IMR-90 (cell line): ENCODE data around the gene SNTG2. TPM values are rescaled to one million over a fixed set of nuclear protein-coding genes. Genes with fewer than 3 reads are reported as not detected.

Experiments used
- ATAC-seq: fragments of 200-7000 bp; cut with Tn5 transposase; 2 replicates; pipeline ENCODE4 v1.9.1; 2020; ENCODE audit warnings: low read depth, mild to moderate bottlenecking, moderate library complexity
- BruUV-seq: library from RNA; stranded (reverse); fragments of 400-500 nt; replicated peaks from 2 replicates; lab custom pipeline; 2021; lab: Mats Ljungman, UMichigan
- CTCF ChIA-PET: fragments of 300-600 bp; formaldehyde crosslinking; extraction: SDS; loops from one replicate; lab custom pipeline; 2021; ENCODE audit warnings: antibody characterized with exemption; lab: Yijun Ruan, JAX
- POLR2A ChIA-PET: fragments of 300-600 bp; sonication (Branson Sonifier 250); formaldehyde crosslinking; loops from one replicate; lab custom pipeline; 2022; ENCODE audit warnings: antibody characterized with exemption; ENCODE audit not compliant: unreplicated experiment; lab: Charles Lee
- DNase-seq: peaks from one replicate; pipeline ENCODE4 v3.0.0; 2013
- H2AFZ ChIP-seq: replicated peaks from 2 replicates; pipeline ENCODE3; 2013; ENCODE audit warnings: low read length, mild to moderate bottlenecking; ENCODE audit not compliant: poor library complexity
- H2AK5ac ChIP-seq: 2 replicates; pipeline ENCODE4 v1.6.1; 2013; ENCODE audit warnings: low read depth, low read length, inconsistent platforms
- H2AK9ac ChIP-seq: replicated peaks from 2 replicates; pipeline ENCODE3; 2013; ENCODE audit warnings: mild to moderate bottlenecking, low read depth, low read length, moderate library complexity; ENCODE audit not compliant: poor library complexity
- H2BK120ac ChIP-seq: 2 replicates; pipeline ENCODE4 v1.6.1; 2013; ENCODE audit warnings: low read depth, low read length, inconsistent platforms
- H2BK15ac ChIP-seq: 3 replicates; pipeline ENCODE4 v1.6.1; 2013; ENCODE audit warnings: low read depth, low read length, inconsistent platforms
- H2BK20ac ChIP-seq: 2 replicates; pipeline ENCODE4 v1.6.1; 2013; ENCODE audit warnings: low read depth, mild to moderate bottlenecking, inconsistent platforms, low read length, moderate library complexity
- H2BK5ac ChIP-seq: 2 replicates; pipeline ENCODE4 v1.6.1; 2013; ENCODE audit warnings: mild to moderate bottlenecking, low read depth, low read length, inconsistent platforms; ENCODE audit not compliant: poor library complexity, severe bottlenecking
- H3K14ac ChIP-seq: replicated peaks from 2 replicates; pipeline ENCODE4 v1.6.1; 2013; ENCODE audit warnings: low read depth, low read length, inconsistent platforms
- H3K18ac ChIP-seq: 2 replicates; pipeline ENCODE4 v1.6.1; 2013; ENCODE audit warnings: low read depth, low read length, control low read depth
- H3K23ac ChIP-seq: 2 replicates; pipeline ENCODE4 v1.6.1; 2013; ENCODE audit warnings: low read depth, low read length, inconsistent platforms
- H3K27ac ChIP-seq: 2 replicates; pipeline ENCODE4 v1.5.1; 2013; ENCODE audit warnings: mild to moderate bottlenecking, control low read depth, low read length; ENCODE audit not compliant: insufficient read depth
- H3K27me3 ChIP-seq: 2 replicates; pipeline ENCODE4 v1.6.1; 2013; ENCODE audit warnings: low read length; ENCODE audit not compliant: control insufficient read depth, insufficient read depth
- H3K36me3 ChIP-seq: 2 replicates; pipeline ENCODE4 v1.6.1; 2013; ENCODE audit warnings: low read length, mixed read lengths; ENCODE audit not compliant: control insufficient read depth, insufficient read depth
- H3K4ac ChIP-seq: 2 replicates; pipeline ENCODE4 v1.6.1; 2013; ENCODE audit warnings: low read depth, low read length, inconsistent platforms
- H3K4me1 ChIP-seq: 2 replicates; pipeline ENCODE4 v1.6.1; 2013; ENCODE audit warnings: low read length, mixed read lengths; ENCODE audit not compliant: control insufficient read depth, insufficient read depth
- H3K4me2 ChIP-seq: 2 replicates; pipeline ENCODE4 v1.6.1; 2013; ENCODE audit warnings: low read depth, mild to moderate bottlenecking, control low read depth, low read length, moderate library complexity
- H3K4me3 ChIP-seq: 2 replicates; pipeline ENCODE4 v1.5.1; 2013; ENCODE audit warnings: low read depth, mild to moderate bottlenecking, control low read depth, low read length, moderate library complexity; ENCODE audit not compliant: insufficient read depth
- H3K56ac ChIP-seq: 2 replicates; pipeline ENCODE4 v1.6.1; 2013; ENCODE audit warnings: low read length, inconsistent platforms; ENCODE audit not compliant: insufficient read depth; ENCODE audit errors: extremely low read depth
- H3K79me1 ChIP-seq, 2 experiments: 2 replicates each; pipeline ENCODE4 v1.6.1; 2013; ENCODE audit warnings: low read length in 2 of 2, inconsistent platforms in 1 of 2, low read depth in 1 of 2
- H3K9ac ChIP-seq: 2 replicates; pipeline ENCODE4 v1.6.1; 2013; ENCODE audit warnings: low read depth, low read length, control low read depth
- H3K9me1 ChIP-seq: 2 replicates; pipeline ENCODE4 v1.6.1; 2013; ENCODE audit warnings: low read length, inconsistent platforms; ENCODE audit not compliant: insufficient read depth
- H3K9me3 ChIP-seq: 2 replicates; pipeline ENCODE4 v1.6.1; 2013; ENCODE audit warnings: low read length; ENCODE audit not compliant: control insufficient read depth, insufficient read depth
- H4K20me1 ChIP-seq: 2 replicates; pipeline ENCODE4 v1.6.1; 2013; ENCODE audit warnings: low read length, inconsistent platforms; ENCODE audit not compliant: insufficient read depth
- H4K5ac ChIP-seq: 2 replicates; pipeline ENCODE4 v1.6.1; 2013; ENCODE audit warnings: mild to moderate bottlenecking, low read depth, low read length, control low read depth
- H4K8ac ChIP-seq, 2 experiments: 2 replicates each; pipeline ENCODE4 v1.6.1; 2013; ENCODE audit warnings: low read depth in 2 of 2, low read length in 2 of 2, control low read depth in 1 of 2, inconsistent platforms in 1 of 2
- H4K91ac ChIP-seq: 2 replicates; pipeline ENCODE4 v1.6.1; 2013; ENCODE audit warnings: low read depth, low read length, inconsistent platforms; ENCODE audit not compliant: insufficient read depth
- BHLHE40 ChIP-seq: fragments of 150-350 bp; IDR thresholded peaks from 2 replicates; pipeline ENCODE4 v1.6.1; 2016; ENCODE audit warnings: mild to moderate bottlenecking, low read depth, low read length
- CHD1 ChIP-seq: IDR thresholded peaks from 2 replicates; pipeline ENCODE4 v1.6.1; 2012; ENCODE audit warnings: low read depth, low read length, improper control_type of control experiment
- MAZ ChIP-seq: IDR thresholded peaks from 2 replicates; pipeline ENCODE4 v1.6.1; 2012; ENCODE audit warnings: low read depth, mild to moderate bottlenecking, low read length, improper control_type of control experiment, moderate library complexity, borderline replicate concordance
- RAD21 ChIP-seq: IDR thresholded peaks from 2 replicates; pipeline ENCODE4 v1.6.1; 2012; ENCODE audit warnings: low read length, improper control_type of control experiment
- RCOR1 ChIP-seq: IDR thresholded peaks from 2 replicates; pipeline ENCODE4 v1.6.1; 2012; ENCODE audit warnings: mild to moderate bottlenecking, low read length, improper control_type of control experiment; ENCODE audit not compliant: insufficient replicate concordance
- RFX5 ChIP-seq: IDR thresholded peaks from 2 replicates; pipeline ENCODE4 v1.8.0; 2012; ENCODE audit warnings: low read depth, mild to moderate bottlenecking, low read length, moderate library complexity
- USF2 ChIP-seq: fragments of 150-350 bp; IDR thresholded peaks from 2 replicates; pipeline ENCODE4 v1.6.1; 2017; ENCODE audit warnings: mild to moderate bottlenecking, antibody characterized with exemption, low read length, low read depth
- WGBS, 2 experiments: methylation state at CpG; one replicate each; pipeline versions ENCODE4 v1.1.5 to v1.1.7; 2013; ENCODE audit warnings: missing lambda C conversion rate in 2 of 2; ENCODE audit not compliant: insufficient read length in 1 of 2; ENCODE audit errors: extremely low coverage in 2 of 2; 5-methylcytosine and 5-hydroxymethylcytosine counted together
- dilution Hi-C: fragments of 300-500 bp; cut with HindIII; formaldehyde crosslinking; loops from one replicate; pipeline ENCODE4 v1.14.3; 2018; ENCODE audit warnings: low sequenced_read_pairs; ENCODE audit not compliant: unreplicated experiment
- in situ Hi-C: fragments of 300-500 bp; cut with MboI; formaldehyde crosslinking; loops from 3 replicates; pipeline ENCODE4 v1.14.3; 2019; ENCODE audit warnings: low sequenced_read_pairs, inconsistent platforms, mixed read lengths
- intact Hi-C: fragments of 100-400 bp; cut with micrococcal nuclease; formaldehyde crosslinking; loops from 2 replicates; pipeline ENCODE4 v1.10.0; 2022
- polyA plus RNA-seq, 3 experiments: library from polyadenylated mRNA; depleted of rRNA; stranded (reverse); fragments of >200 nt; gene quantifications; 2 replicates each; pipeline ENCODE4 v1.2.3, GENCODE V29; 2012; ENCODE audit warnings: low replicate concordance in 1 of 3
- total RNA-seq: library from RNA; depleted of rRNA; stranded (reverse); fragments of >200 nt; gene quantifications from 2 replicates; pipeline ENCODE4 v1.2.3, GENCODE V29; 2012

The SNTG2 gene
- total and polyA plus RNA-seq, 2 of the 4 experiments (the other 2 are of a cell fraction): under 0.01 to 0.17 TPM

DNA sequence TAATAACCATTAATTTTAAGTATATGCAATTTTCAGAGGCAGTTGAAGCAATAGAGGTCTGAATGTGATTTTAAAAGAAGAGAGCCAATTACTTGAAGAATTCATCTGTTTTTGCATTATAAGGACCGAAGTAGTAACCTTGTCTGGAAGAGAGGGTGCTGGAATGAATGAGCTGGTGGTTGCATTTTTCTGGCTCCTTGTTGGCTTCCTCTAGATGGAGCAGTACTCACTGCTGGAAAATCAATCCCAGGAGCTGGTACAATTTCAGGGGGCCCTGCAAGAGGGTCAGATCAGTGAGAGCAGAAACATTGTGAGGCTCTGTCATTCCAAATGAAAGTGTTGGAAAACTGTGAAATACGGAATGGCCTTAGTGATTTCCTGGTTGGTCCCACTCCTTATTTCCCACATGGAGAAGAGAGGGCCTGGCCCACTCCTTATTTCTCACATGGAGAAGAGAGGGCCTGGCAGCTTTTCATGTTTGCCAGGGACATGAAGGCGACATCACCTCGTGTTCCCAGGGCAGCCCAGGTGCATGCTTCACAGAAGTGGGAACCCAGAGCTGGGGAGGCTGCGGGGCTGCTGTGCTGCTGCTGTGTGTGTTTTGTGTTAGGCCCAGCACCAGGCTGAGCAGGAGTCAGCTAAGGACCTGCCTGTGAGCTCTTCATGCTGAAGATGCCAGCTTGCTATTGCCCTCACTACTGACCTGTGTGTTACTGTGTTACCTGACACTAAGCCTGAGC is 197.4 kb downstream of the SNTG2 start:
- Histone ChIP-seq H3K9ac (no peak overlapping the region), H3K56ac (no peak overlapping the region), H4K91ac (no peak overlapping the region), H2AFZ (no peak overlapping the region), H4K8ac (no peak overlapping the region), H3K9me3 (peaks cover 2% of the 10 kb centered on the region; the same call in 1 of the 2 replicates), H3K79me1 (no peaks in the 10 kb centered on the region), H2BK120ac (no peak overlapping the region), H3K4me2 (no peak overlapping the region), H3K27me3 (no peaks in the 10 kb centered on the region), H3K4me3 (no peak overlapping the region), H2BK15ac (no peak overlapping the region), H3K23ac (no peak overlapping the region), H2AK5ac (no peak overlapping the region), H2BK20ac (no peak overlapping the region), H3K9me1 (no peaks in the 10 kb centered on the region), H3K18ac (no peak overlapping the region), H3K27ac (no peak overlapping the region), H3K4ac (no peak overlapping the region), H4K20me1 (no peaks in the 10 kb centered on the region), H3K4me1 (no peaks in the 10 kb centered on the region), H2BK5ac (no peak overlapping the region), H3K36me3 (no peaks in the 10 kb centered on the region), H2AK9ac (no peak overlapping the region), H3K14ac (no peak overlapping the region), H4K5ac (no peak overlapping the region)
- TF ChIP-seq MAZ (no peak), BHLHE40 (no peak), CHD1 (no peak), USF2 (no peak), RFX5 (no peak), RCOR1 (no peak), RAD21 (no peak)
- in situ Hi-C loops: no loop called here
- 0% methylated on average over 1 of the region's 5 CpGs; no CpG with 5 or more reads in 1 of the 2 experiments for WGBS, 2 experiments
- POLR2A ChIA-PET: no interaction called here
- no TSS peak for BruUV-seq
- DNase-seq: no peak
- CTCF ChIA-PET: no interaction called here
- intact Hi-C loops: loop anchor here (10.0 kb wide), 1 partner anchor 397 kb away; no protein-coding TSS in a partner anchor
- ATAC-seq: no peak
- dilution Hi-C loops: no loop called here
